Measurements from ENCODE around the gene NLGN2. TPM values are rescaled to one million over a fixed set of nuclear protein-coding genes. Genes with fewer than 3 reads are reported as not detected.

Gene NLGN2
- total RNA-seq, 2 experiments from 2014 or later: 4.7 to 5.2 TPM

GRCh38 chr17:7418472-7419152, 11.0 kb downstream of the NLGN2 start:
- Mint-ChIP-seq H3K27ac (no peak overlapping the region), H3K27me3 (ENCODE audit: low read depth) (no peaks in the 10 kb centered on the region), H3K36me3 (ENCODE audit: low read depth) (no peaks in the 10 kb centered on the region), H3K4me3 (no peak overlapping the region), H3K9me3 (ENCODE audit: insufficient read depth) (no peaks in the 10 kb centered on the region), H3K4me1 (ENCODE audit: low read depth) (no peaks in the 10 kb centered on the region)
- POLR2A ChIA-PET: no interaction called here
- CTCF ChIA-PET: no interaction called here
- ATAC-seq (no peak), DNase-seq (no peak)

DNA sequence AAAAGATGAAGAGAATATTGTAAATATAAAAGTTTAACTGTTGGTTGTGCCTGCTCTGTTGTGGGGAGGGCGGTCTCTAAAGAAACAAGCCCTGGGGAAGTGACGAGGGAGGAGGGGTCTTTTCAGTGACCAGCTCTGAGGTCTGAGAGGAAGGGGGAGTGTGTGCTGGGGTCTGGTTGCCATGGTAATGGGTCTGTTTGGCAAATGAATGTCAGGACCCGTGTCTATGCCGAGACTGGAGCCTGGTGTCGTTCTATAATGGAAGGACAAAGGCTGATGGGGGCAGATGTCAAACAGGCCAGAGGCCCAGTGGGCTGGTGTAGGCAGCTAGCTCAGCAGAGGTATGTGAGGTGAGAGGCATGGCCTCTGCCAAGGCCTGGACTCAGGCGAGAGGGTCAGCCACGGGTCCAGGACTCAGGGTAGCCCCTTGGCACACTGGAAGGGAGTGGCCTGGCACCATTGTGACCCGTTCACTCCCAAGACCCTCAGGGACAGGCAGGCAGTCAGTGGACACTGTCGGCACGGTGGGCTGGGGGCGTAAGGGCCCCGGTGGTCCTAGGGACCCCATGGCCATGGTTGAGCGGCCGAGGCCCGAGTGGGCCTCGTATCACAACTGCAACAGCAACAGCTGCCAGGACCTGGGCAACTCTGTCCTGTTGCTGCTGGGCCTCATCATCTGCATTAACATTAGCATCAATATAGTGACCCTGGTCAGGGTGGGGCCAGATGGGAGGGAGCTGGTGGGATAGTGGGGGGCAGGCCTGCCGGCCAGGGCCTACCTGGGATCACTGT, 12.4 kb downstream of the NLGN2 start, which contains the start of gene SPEM1:
Gene SPEM1 (plus strand): TSS at position 506 of the 792 bp plus-strand sequence. CDS start 61 bp downstream, at position 567.
- POLR2A ChIA-PET: interaction anchor here (0.7 kb wide), 1 partner anchor 12 kb away, joined by 3 read pairs; no protein-coding TSS in a partner anchor
- H3K27ac Mint-ChIP-seq: no peak within 1 kb of the TSS
- CTCF ChIA-PET: interaction anchor here (1.7 kb wide), 1 partner anchor 17 kb away, joined by 5 read pairs; no protein-coding TSS in a partner anchor
- no peak within 1 kb of the TSS for H3K4me3 Mint-ChIP-seq
- no peaks in the 10 kb centered on the region for H3K4me1 Mint-ChIP-seq (ENCODE audit: low read depth)
- no peaks in the 10 kb centered on the region for H3K36me3 Mint-ChIP-seq (ENCODE audit: low read depth)
- H3K27me3 Mint-ChIP-seq (ENCODE audit: low read depth): no peaks in the 10 kb centered on the region
- ATAC-seq (no peak), DNase-seq (no peak)
- no peaks in the 10 kb centered on the region for H3K9me3 Mint-ChIP-seq (ENCODE audit: insufficient read depth)

DNA sequence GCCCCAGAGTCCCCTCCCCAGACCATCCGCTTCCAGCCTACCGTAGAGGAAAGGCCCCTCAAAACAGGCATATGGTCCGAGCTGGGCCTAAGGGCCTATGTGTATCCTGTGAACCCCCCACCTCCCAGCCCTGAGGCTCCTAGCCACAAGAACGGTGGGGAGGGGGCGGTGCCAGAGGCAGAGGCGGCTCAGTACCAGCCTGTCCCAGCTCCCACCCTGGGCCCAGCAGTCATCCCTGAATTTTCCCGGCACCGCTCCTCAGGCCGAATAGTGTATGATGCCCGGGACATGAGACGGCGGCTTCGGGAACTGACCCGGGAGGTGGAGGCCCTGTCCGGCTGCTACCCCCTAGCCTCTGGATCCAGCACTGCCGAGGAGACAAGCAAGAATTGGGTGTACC, 13.5 kb downstream of the NLGN2 start:
- ChIA-PET POLR2A (no interaction called here), CTCF (interaction anchor here (1.7 kb wide), 1 partner anchor 15 kb away, joined by 5 read pairs; no protein-coding TSS in a partner anchor)
- no peaks in the 10 kb centered on the region for H3K27me3 Mint-ChIP-seq (ENCODE audit: low read depth)
- no peaks in the 10 kb centered on the region for H3K4me1 Mint-ChIP-seq (ENCODE audit: low read depth)
- H3K27ac Mint-ChIP-seq: no peak overlapping the region
- no peak overlapping the region for H3K4me3 Mint-ChIP-seq
- no peaks in the 10 kb centered on the region for H3K36me3 Mint-ChIP-seq (ENCODE audit: low read depth)
- no peaks in the 10 kb centered on the region for H3K9me3 Mint-ChIP-seq (ENCODE audit: insufficient read depth)
- ATAC-seq: no peak
- no peak for DNase-seq

DNA sequence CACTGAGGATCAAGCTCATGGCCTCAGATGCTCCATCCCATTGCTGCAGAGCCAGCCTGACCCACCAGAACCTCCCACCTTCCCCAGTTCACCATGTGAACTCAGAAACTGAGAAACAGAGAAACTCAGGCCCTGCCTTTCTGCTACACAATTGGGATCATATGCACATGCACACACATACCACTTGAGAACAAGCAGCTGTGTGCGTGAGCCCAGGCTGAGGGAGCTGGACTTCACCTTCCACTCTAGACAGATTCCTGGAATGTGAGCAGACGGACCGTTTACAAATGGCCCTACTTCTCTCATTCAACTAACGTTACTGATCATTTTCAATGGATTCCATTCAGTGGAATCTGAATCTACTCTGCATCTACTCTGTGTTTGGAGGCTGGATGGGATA, 16.0 kb downstream of the NLGN2 start:
- POLR2A ChIA-PET: no interaction called here
- H3K9me3 Mint-ChIP-seq (ENCODE audit: insufficient read depth): no peaks in the 10 kb centered on the region
- H3K36me3 Mint-ChIP-seq (ENCODE audit: low read depth): no peaks in the 10 kb centered on the region
- no peaks in the 10 kb centered on the region for H3K4me1 Mint-ChIP-seq (ENCODE audit: low read depth)
- no peak overlapping the region for H3K4me3 Mint-ChIP-seq
- H3K27me3 Mint-ChIP-seq (ENCODE audit: low read depth): no peaks in the 10 kb centered on the region
- DNase-seq: no peak
- no peak for ATAC-seq
- CTCF ChIA-PET: interaction anchor here (1.7 to 4.4 kb wide), 2 partner anchors 12 to 68 kb away, joined by 4 to 15 read pairs; partner anchors contain the start of gene TMEM102
- peak overlapping the region; percentile 3 for H3K27ac Mint-ChIP-seq

DNA sequence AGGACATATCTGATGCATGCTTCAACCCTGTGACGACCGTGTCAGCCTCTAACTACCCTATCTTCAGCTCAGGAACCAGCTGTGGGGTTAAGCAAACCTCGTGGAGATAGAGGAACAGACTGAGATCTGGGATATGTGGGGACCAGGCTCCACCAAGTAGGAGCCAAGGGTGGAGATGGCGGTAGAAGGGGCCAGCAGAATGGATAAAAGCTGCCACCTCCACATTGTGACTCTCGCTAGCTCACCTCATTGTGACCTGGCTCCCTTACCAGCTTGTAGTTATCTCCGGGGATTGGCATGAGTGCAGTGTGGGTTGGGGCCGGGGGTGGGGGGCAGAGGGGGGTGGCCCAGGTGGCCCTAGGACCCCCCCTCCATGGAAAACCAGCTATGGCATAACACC, 17.7 kb downstream of the NLGN2 start, which contains the start of gene SPEM2:
Gene SPEM2 (plus strand): TSS at position 301 of the 400 bp plus-strand sequence. CDS start 73 bp downstream, at position 374.
- CTCF ChIA-PET: interaction anchor here (4.4 kb wide), 1 partner anchor 10 kb away, joined by 15 read pairs; the partner anchor contains the start of gene TMEM102
- Mint-ChIP-seq H3K27me3 (ENCODE audit: low read depth) (no peaks in the 10 kb centered on the region), H3K9me3 (ENCODE audit: insufficient read depth) (no peaks in the 10 kb centered on the region), H3K4me1 (ENCODE audit: low read depth) (no peaks in the 10 kb centered on the region), H3K36me3 (ENCODE audit: low read depth) (no peaks in the 10 kb centered on the region), H3K4me3 (no peak within 1 kb of the TSS), H3K27ac (peak within 1 kb of the TSS; percentile 11)
- ATAC-seq (no peak), DNase-seq (no peak)
- POLR2A ChIA-PET: interaction anchor here (0.7 kb wide), 1 partner anchor 11 kb away, joined by 3 read pairs; no protein-coding TSS in a partner anchor

GRCh38 chr17:7425756-7426155, 18.1 kb downstream of the NLGN2 start:
- DNase-seq: no peak
- H3K36me3 Mint-ChIP-seq (ENCODE audit: low read depth): no peaks in the 10 kb centered on the region
- no peaks in the 10 kb centered on the region for H3K27me3 Mint-ChIP-seq (ENCODE audit: low read depth)
- ChIA-PET POLR2A (interaction anchor here (0.7 kb wide), 1 partner anchor 10 kb away, joined by 3 read pairs; no protein-coding TSS in a partner anchor), CTCF (interaction anchor here (4.4 kb wide), 1 partner anchor 10 kb away, joined by 15 read pairs; the partner anchor contains the start of gene TMEM102)
- H3K9me3 Mint-ChIP-seq (ENCODE audit: insufficient read depth): no peaks in the 10 kb centered on the region
- ATAC-seq: no peak
- H3K27ac Mint-ChIP-seq: no peak overlapping the region
- H3K4me1 Mint-ChIP-seq (ENCODE audit: low read depth): no peaks in the 10 kb centered on the region
- H3K4me3 Mint-ChIP-seq: no peak overlapping the region

GRCh38 chr17:7426203-7426863, 18.7 kb downstream of the NLGN2 start:
- no peak overlapping the region for H3K27ac Mint-ChIP-seq
- POLR2A ChIA-PET: no interaction called here

DNA sequence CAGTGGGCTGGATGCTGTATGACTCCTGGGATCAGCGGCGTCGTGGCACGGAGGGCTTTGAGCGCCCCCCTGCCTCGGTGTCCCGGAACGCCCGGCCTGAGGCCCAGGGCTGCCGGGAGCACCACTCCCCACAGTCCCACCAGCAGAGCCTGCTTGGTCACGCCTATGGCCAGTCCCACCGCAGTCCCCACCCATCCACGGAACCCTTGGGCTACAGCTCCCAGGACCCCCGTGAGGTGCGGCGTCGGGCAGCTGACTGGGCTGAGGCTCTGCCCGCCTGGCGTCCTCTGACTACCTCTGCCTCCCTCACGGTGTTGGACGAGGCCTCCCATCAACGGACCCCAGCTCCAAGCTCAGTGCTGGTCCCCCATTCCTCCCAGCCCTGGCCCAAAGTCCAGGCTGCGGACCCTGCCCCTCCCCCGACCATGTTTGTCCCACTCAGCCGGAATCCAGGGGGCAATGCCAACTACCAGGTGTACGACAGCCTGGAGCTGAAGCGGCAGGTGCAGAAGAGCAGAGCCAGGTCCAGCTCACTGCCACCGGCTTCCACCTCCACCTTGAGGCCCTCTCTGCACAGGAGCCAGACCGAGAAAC, 19.3 kb downstream of the NLGN2 start:
- ChIA-PET CTCF (interaction anchor here (4.4 kb wide), 1 partner anchor 8 kb away, joined by 15 read pairs; the partner anchor contains the start of gene TMEM102), POLR2A (interaction anchor here (0.8 kb wide), 1 partner anchor 9 kb away, joined by 3 read pairs; the partner anchor contains the start of gene TMEM102)
- H3K27ac Mint-ChIP-seq: no peak overlapping the region
- H3K4me3 Mint-ChIP-seq: no peak overlapping the region
- no peak for DNase-seq
- no peaks in the 10 kb centered on the region for H3K9me3 Mint-ChIP-seq (ENCODE audit: insufficient read depth)
- H3K4me1 Mint-ChIP-seq (ENCODE audit: low read depth): no peaks in the 10 kb centered on the region
- ATAC-seq: no peak
- H3K36me3 Mint-ChIP-seq (ENCODE audit: low read depth): no peaks in the 10 kb centered on the region
- H3K27me3 Mint-ChIP-seq (ENCODE audit: low read depth): no peaks in the 10 kb centered on the region

More at GRCh38 chr17:7426203-7426863, 18.7 kb downstream of the NLGN2 start:
- no peak overlapping the region for H3K4me3 Mint-ChIP-seq
- DNase-seq (no peak), ATAC-seq (no peak)
- CTCF ChIA-PET: interaction anchor here (4.4 kb wide), 1 partner anchor 9 kb away, joined by 15 read pairs; the partner anchor contains the start of gene TMEM102
- H3K4me1 Mint-ChIP-seq (ENCODE audit: low read depth): no peaks in the 10 kb centered on the region
- no peaks in the 10 kb centered on the region for H3K9me3 Mint-ChIP-seq (ENCODE audit: insufficient read depth)
- no peaks in the 10 kb centered on the region for H3K36me3 Mint-ChIP-seq (ENCODE audit: low read depth)
- H3K27me3 Mint-ChIP-seq (ENCODE audit: low read depth): no peaks in the 10 kb centered on the region

GRCh38 chr17:7427549-7427948, 19.9 kb downstream of the NLGN2 start:
- H3K4me3 Mint-ChIP-seq: no peak overlapping the region
- no peak overlapping the region for H3K27ac Mint-ChIP-seq
- ChIA-PET POLR2A (interaction anchor here (0.8 kb wide), 1 partner anchor 8 kb away, joined by 3 read pairs; the partner anchor contains the start of gene TMEM102), CTCF (no interaction called here)
- no peak for DNase-seq
- H3K36me3 Mint-ChIP-seq (ENCODE audit: low read depth): no peaks in the 10 kb centered on the region
- no peaks in the 10 kb centered on the region for H3K4me1 Mint-ChIP-seq (ENCODE audit: low read depth)
- H3K27me3 Mint-ChIP-seq (ENCODE audit: low read depth): no peaks in the 10 kb centered on the region
- H3K9me3 Mint-ChIP-seq (ENCODE audit: insufficient read depth): no peaks in the 10 kb centered on the region
- no peak for ATAC-seq

- no peak for ATAC-seq
- Mint-ChIP-seq H3K27ac (no peak within 1 kb of the TSS), H3K9me3 (ENCODE audit: insufficient read depth) (no peaks in the 10 kb centered on the region), H3K4me1 (ENCODE audit: low read depth) (no peaks in the 10 kb centered on the region), H3K4me3 (no peak within 1 kb of the TSS), H3K36me3 (ENCODE audit: low read depth) (no peaks in the 10 kb centered on the region), H3K27me3 (ENCODE audit: low read depth) (no peaks in the 10 kb centered on the region)
- no peak for DNase-seq
- ChIA-PET CTCF (no interaction called here), POLR2A (no interaction called here)
Measured at GRCh38 chr17:7428557-7428956, 20.9 kb downstream of the NLGN2 start, which contains the start of gene SPEM3. TSS of gene SPEM3 (plus strand) at chr17:7428857. CDS start at chr17:7428903, 46 bp downstream.

DNA sequence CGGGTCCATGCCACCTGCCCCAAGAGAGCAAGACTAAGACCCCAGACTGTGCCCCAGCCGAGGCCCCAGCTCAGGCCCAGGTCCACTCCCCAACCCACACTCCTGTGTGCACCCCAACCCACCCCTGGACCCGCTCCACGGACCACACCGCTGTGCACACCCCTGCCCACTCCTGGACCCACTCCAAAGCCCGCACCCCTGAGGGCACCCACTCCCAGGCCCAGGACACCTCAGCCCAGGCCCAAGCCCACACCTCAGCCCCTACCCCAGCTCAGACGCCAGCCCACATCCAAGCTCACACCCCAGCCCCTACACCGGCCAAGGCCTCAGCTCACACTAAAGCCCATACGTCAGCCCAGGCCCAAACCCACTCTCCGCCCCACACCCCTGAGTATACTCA, 22.1 kb downstream of the NLGN2 start:
- H3K36me3 Mint-ChIP-seq (ENCODE audit: low read depth): no peaks in the 10 kb centered on the region
- no peak overlapping the region for H3K4me3 Mint-ChIP-seq
- H3K9me3 Mint-ChIP-seq (ENCODE audit: insufficient read depth): no peaks in the 10 kb centered on the region
- ChIA-PET POLR2A (no interaction called here), CTCF (no interaction called here)
- ATAC-seq: no peak
- no peaks in the 10 kb centered on the region for H3K27me3 Mint-ChIP-seq (ENCODE audit: low read depth)
- no peak overlapping the region for H3K27ac Mint-ChIP-seq
- H3K4me1 Mint-ChIP-seq (ENCODE audit: low read depth): peaks cover under 1% of the 10 kb centered on the region
- no peak for DNase-seq
